Mesodermal cell (in vitro differentiated cells): ENCODE data around the gene ITGA6.
"Not testable (repeated sequence)": the region's sequence is repeated elsewhere in the genome, so short reads cannot be mapped to it uniquely, and the experiment has no call there.

Experiments used
- H3K27ac ChIP-seq: 2 replicates; pipeline ENCODE4 v1.7.0; 2013; ENCODE audit warnings: mild to moderate bottlenecking, low read depth, low read length, moderate library complexity; ENCODE audit not compliant: severe bottlenecking
- H3K36me3 ChIP-seq: 2 replicates; pipeline ENCODE4 v1.7.1; 2013; ENCODE audit warnings: mild to moderate bottlenecking, low read length, moderate library complexity; ENCODE audit not compliant: control insufficient read depth, insufficient read depth
- H3K4me1 ChIP-seq: one replicate; pipeline ENCODE4 v1.7.1; 2013; ENCODE audit warnings: mild to moderate bottlenecking, low read length; ENCODE audit not compliant: insufficient read depth, control insufficient read depth, poor library complexity, severe bottlenecking
- H3K4me3 ChIP-seq: 2 replicates; pipeline ENCODE4 v1.7.0; 2013; ENCODE audit warnings: low read length, control low read depth, mild to moderate bottlenecking; ENCODE audit not compliant: insufficient read depth, poor library complexity, severe bottlenecking; ENCODE audit errors: extremely low read depth
- H3K9me3 ChIP-seq: 2 replicates; pipeline ENCODE4 v1.7.1; 2013; ENCODE audit warnings: mild to moderate bottlenecking, low read length, moderate library complexity; ENCODE audit not compliant: control insufficient read depth
- WGBS, 2 experiments: methylation state at CpG; one replicate each; pipeline ENCODE4 v1.1.5; 2013; ENCODE audit warnings: missing lambda C conversion rate in 2 of 2; ENCODE audit not compliant: insufficient coverage in 2 of 2; 5-methylcytosine and 5-hydroxymethylcytosine counted together

ITGA6 gene

GRCh38 chr2:172549802-172550201 is 122.4 kb downstream of the ITGA6 start:
- H3K9me3 ChIP-seq, result peaks cover 15% of the 10 kb centered on the region
- H3K4me1 ChIP-seq, H3K36me3 ChIP-seq, H3K27ac ChIP-seq, H3K4me3 ChIP-seq: not testable (repeated sequence)
- no CpG with 5 or more reads among the region's 1 CpG for WGBS, 2 experiments

DNA sequence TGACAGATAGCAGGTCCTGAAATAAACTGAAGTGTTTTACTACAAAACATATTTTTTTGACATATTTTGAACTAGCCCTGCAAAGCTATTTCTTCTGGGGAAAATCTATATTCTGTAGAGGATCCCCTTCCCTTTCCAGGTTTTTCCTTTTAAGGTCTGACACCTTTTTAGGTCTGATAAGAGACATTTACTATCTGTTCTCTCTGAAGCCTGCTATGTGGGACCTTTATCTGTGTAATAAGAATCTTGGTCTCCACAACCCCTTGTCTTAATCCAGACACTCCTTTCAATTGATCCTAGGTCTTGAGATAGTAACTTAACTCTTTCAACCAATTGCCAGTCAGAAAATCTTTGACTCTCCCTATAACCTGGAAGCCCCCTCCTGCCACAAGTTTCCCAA is 123.0 kb downstream of the ITGA6 start:
- H3K4me3 ChIP-seq, result no peak overlapping the region
- H3K36me3 ChIP-seq, result no peaks in the 10 kb centered on the region
- no peak overlapping the region for H3K27ac ChIP-seq
- peaks cover 15% of the 10 kb centered on the region for H3K9me3 ChIP-seq
- H3K4me1 ChIP-seq, result peaks cover 8% of the 10 kb centered on the region

DNA sequence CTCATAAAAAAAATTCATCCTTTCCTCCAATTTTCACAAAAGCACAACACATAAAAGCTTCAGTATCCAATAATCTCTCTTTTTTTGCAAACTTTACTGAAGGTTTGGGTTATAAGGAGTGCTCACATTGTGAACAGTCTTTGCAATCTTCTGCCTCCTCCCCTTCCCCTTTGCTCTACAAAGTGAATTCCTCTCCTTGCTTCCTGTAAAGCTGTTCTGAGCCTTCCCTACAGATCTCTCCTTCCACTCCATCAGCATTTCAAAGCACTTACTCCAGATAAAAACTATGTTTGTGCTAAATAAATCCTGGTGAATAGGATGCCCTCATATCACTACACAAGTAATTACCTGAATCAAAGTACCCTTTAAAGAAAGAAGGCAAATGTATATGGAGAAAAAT is 123.9 kb downstream of the ITGA6 start:
- H3K36me3 ChIP-seq, result no peaks in the 10 kb centered on the region
- H3K27ac ChIP-seq, result peak overlapping the region; percentile 24
- H3K9me3 ChIP-seq, result peaks cover 15% of the 10 kb centered on the region
- no peak overlapping the region for H3K4me3 ChIP-seq
- H3K4me1 ChIP-seq, result peaks cover 8% of the 10 kb centered on the region

DNA sequence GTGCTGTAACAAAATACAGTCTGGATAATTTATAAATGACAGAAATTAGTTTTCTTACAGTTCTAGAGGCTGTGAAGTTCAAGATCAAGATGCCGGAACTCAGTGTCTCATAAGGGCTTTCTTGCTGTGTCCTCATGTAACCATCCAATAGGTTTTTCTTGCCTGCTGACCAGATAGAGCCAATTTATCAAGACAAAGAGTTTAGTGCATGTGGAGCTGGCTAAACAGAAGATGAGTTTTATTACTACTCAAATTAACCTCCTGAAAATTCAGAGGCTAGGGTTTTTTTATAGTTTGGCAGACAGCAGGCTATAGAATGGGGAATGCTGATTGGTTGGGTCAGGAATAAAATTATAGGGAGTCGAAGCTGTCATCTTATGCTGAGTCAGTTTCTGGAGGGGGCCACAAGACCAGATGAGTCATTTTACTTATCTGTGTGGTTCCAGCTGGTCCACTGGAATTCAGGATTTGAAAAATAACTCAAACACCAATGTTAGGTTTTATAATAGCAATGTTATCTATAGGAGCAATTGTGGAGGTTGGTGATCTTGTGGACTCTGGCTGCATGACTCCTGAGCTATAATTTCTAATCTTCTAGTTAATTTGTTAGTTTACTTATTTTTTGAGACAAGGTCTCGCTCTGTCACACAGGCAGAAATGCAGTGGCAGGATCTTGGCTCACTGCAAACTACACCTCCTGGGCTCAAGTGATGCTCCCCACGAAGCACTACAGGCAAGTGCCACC is 125.3 kb downstream of the ITGA6 start:
- Histone ChIP-seq H3K27ac (no peak overlapping the region), H3K4me1 (peaks cover 8% of the 10 kb centered on the region), H3K9me3 (peaks cover 8% of the 10 kb centered on the region), H3K36me3 (no peaks in the 10 kb centered on the region), H3K4me3 (no peak overlapping the region)
- 89 to 96% methylated on average over 2 to 4 of the region's 4 CpGs for WGBS, 2 experiments

GRCh38 chr2:172554352-172555271 is 127.2 kb downstream of the ITGA6 start:
- peaks cover 2% of the 10 kb centered on the region for H3K9me3 ChIP-seq
- peaks cover 11% of the 10 kb centered on the region for H3K36me3 ChIP-seq
- no peak overlapping the region for H3K27ac ChIP-seq
- peaks cover 8% of the 10 kb centered on the region for H3K4me1 ChIP-seq
- 67 to 71% methylated on average over 11 to 12 of the region's 18 CpGs for WGBS, 2 experiments
- H3K4me3 ChIP-seq, result peak overlapping the region; percentile 80

- peak overlapping the region; percentile 92 for H3K27ac ChIP-seq
- peaks cover 2% of the 10 kb centered on the region for H3K9me3 ChIP-seq
- peak overlapping the region; percentile 80 for H3K4me3 ChIP-seq
- peaks cover 8% of the 10 kb centered on the region for H3K4me1 ChIP-seq
- peaks cover 11% of the 10 kb centered on the region for H3K36me3 ChIP-seq
- WGBS, 2 experiments, result 12 to 14% methylated on average over 7 of the region's 8 CpGs
These were observed 127.8 kb downstream of the ITGA6 start for GRCh38 chr2:172555272-172555521.
